Keratinocyte (primary cell): Measurements from ENCODE around the gene TPM2.

Source experiments
- EZH2 ChIP-seq: IDR thresholded peaks from one replicate; pipeline ENCODE4 v1.6.1; 2012; ENCODE audit warnings: inconsistent platforms, mild to moderate bottlenecking, low read length, moderate library complexity
- TF ChIP-seq, protein P1 (sequence below), 3 experiments: IDR thresholded peaks in 1 of 3; conservative IDR thresholded peaks in 1 of 3; optimal IDR thresholded peaks in 1 of 3; 2 replicates in 2 of 3; 3 replicates in 1 of 3; pipeline versions ENCODE3 to v1.5.1; 2011; ENCODE audit warnings: low read length in 3 of 3, mild to moderate bottlenecking in 3 of 3, moderate library complexity in 2 of 3, control low read depth in 1 of 3, inconsistent platforms in 1 of 3; ENCODE audit not compliant: insufficient read depth in 2 of 3; ENCODE audit errors: extremely low read depth in 1 of 3

DNA sequence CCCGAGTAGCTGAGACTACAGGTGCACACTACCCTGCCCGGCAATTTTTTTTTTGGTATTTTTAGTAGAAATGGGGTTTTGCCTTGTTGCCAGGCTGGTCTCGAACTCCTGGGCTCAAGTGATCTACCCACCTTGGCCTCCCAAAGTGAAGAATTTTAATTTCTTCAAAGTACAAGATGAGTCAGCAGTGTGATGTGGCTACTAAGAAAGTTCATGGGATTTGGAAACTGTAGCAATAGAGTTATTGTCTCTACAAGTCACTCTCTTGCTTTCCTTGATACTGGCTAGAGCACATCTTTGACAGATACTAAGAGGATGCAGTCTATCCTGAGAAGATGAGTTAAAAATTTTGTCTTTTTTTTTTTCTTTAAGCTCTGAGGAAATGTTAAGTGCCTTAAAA, 44.4 kb upstream of the TPM2 start:
- TF ChIP-seq, protein P1, sequence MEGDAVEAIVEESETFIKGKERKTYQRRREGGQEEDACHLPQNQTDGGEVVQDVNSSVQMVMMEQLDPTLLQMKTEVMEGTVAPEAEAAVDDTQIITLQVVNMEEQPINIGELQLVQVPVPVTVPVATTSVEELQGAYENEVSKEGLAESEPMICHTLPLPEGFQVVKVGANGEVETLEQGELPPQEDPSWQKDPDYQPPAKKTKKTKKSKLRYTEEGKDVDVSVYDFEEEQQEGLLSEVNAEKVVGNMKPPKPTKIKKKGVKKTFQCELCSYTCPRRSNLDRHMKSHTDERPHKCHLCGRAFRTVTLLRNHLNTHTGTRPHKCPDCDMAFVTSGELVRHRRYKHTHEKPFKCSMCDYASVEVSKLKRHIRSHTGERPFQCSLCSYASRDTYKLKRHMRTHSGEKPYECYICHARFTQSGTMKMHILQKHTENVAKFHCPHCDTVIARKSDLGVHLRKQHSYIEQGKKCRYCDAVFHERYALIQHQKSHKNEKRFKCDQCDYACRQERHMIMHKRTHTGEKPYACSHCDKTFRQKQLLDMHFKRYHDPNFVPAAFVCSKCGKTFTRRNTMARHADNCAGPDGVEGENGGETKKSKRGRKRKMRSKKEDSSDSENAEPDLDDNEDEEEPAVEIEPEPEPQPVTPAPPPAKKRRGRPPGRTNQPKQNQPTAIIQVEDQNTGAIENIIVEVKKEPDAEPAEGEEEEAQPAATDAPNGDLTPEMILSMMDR (optimal IDR thresholded peaks at IDR 0.05 in 1 of 3, IDR thresholded peaks at IDR 0.05 in 1 of 3, conservative IDR thresholded peaks at IDR 0.05 in 1 of 3; ENCODE audit: extremely low read depth in 1 of 3, insufficient read depth in 2 of 3, low read length in 3 of 3) = no peak
- TF ChIP-seq EZH2 = no peak
